T-helper 9 cell (primary cell): ENCODE data around the gene NHLH1.

Experiments used
- DNase-seq: peaks from one replicate; pipeline ENCODE4 v3.0.0-alpha.2; 2020

NHLH1 gene

GRCh38 chr1:160414881-160415280, 48.0 kb downstream of the NHLH1 start:
- no peak for DNase-seq

DNA sequence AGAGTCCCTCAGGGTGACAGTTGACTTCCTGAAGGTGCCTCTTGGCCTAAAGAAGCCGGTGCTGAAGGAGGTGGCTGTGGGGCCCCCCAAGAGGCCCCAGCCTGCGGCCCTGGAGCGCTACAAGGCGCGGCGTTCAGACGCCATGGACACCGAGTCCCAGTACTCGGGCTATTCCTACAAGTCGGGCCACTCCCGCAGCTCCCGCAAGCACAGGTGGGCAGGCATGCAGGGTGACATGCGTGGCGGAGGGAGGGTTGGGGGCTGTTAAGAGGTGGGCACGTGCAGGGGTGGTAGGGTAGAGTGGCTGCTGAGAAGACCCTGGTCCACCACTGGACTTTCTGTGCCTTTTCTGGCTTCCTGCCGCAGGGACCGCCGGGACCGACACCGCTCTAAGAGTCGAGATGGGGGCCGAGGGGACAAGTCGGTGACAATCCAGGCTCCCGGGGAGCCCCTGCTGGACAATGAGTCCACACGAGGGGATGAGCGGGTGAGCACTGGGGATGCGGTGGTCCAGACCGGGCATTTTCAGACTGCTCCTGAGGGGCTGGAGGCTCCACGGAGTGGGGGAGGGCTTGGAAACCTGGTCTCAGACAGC, 48.9 kb downstream of the NHLH1 start:
- no peak for DNase-seq

GRCh38 chr1:160416369-160416768, 49.5 kb downstream of the NHLH1 start:
- no peak for DNase-seq

GRCh38 chr1:160418483-160418882, 51.6 kb downstream of the NHLH1 start:
- no peak for DNase-seq

- DNase-seq: no peak
Observed at GRCh38 chr1:160419150-160419837, 52.4 kb downstream of the NHLH1 start.

- DNase-seq: no peak
Observed at GRCh38 chr1:160419838-160420169, 52.9 kb downstream of the NHLH1 start.

GRCh38 chr1:160420881-160421842, 54.3 kb downstream of the NHLH1 start:
- no peak for DNase-seq

DNA sequence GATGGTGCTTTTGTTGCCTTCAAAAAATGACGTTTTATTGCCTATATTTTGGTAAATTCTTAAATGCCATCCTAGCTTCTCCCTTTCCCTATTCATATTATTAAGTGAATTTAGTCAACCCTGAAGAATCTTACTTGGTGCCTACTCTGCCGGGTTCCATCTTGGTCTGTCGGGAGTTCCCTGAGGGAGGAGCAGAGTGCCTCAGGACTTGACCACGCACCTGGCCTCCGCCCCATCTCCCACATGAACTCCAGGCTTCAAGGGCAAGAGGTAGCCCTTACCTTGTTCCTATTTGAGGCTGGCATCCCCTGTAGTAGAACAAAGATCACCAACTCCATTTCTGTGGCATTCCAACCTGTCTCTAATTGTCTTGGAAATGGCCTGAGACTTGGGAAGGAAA, 55.0 kb downstream of the NHLH1 start:
- DNase-seq: no peak
